Right lobe of liver (tissue), 6 donors: ENCODE data around the gene DQX1. TPM values are rescaled to one million over a fixed set of nuclear protein-coding genes. Genes with fewer than 3 reads are reported as not detected.

Experiments
- ATAC-seq, 4 donors: fragments of 200-7000 bp; cut with Tn5 transposase; one replicate each; pipeline ENCODE4 v1.9.1; 2020; ENCODE audit warnings: mild to moderate bottlenecking in 4 of 4, moderate library complexity in 4 of 4
- DNase-seq, 3 donors: peaks; one replicate each; pipeline ENCODE4 v3.0.0-alpha.2; 2020
- H3K27ac ChIP-seq, 3 donors: fragments of 200-600 bp; one replicate each; pipeline ENCODE4 v1.8.0; 2022
- H3K27me3 ChIP-seq, 2 donors: fragments of 200-600 bp; one replicate each; pipeline ENCODE4 v1.8.0; 2022
- H3K36me3 ChIP-seq, 4 donors: fragments of 200-600 bp; sonication (generic) in 1 of 4; one replicate each; pipeline versions ENCODE4 v1.5.1 to v1.8.0; 2017 to 2022; ENCODE audit warnings: control low read depth in 1 of 4
- H3K4me1 ChIP-seq, 4 donors: fragments of 200-600 bp; sonication (generic) in 1 of 4; one replicate each; pipeline versions ENCODE4 v1.5.1 to v1.8.0; 2017 to 2022; ENCODE audit warnings: control low read depth in 1 of 4
- H3K4me3 ChIP-seq, 3 donors: fragments of 200-600 bp; one replicate each; pipeline ENCODE4 v1.8.0; 2022
- H3K9me3 ChIP-seq, 4 donors: fragments of 200-600 bp; sonication (generic) in 1 of 4; one replicate each; pipeline versions ENCODE4 v1.5.1 to v1.8.0; 2017 to 2022; ENCODE audit warnings: control low read depth in 1 of 4
- POLR2A ChIP-seq: fragments of 450-650 bp; IDR thresholded peaks from one replicate; pipeline ENCODE4 v1.6.1; 2017; ENCODE audit warnings: antibody characterized with exemption, mild to moderate bottlenecking
- WGBS: methylation state at CpG from one replicate; pipeline ENCODE4 v1.1.6; 2018; ENCODE audit warnings: low coverage, low lambda C conversion rate; ENCODE audit not compliant: insufficient coverage; ENCODE audit errors: missing lambda C conversion rate; 5-methylcytosine and 5-hydroxymethylcytosine counted together
- intact Hi-C, 2 donors: fragments of 100-400 bp; cut with DNase I; formaldehyde crosslinking; loops; one replicate each; pipeline versions ENCODE4 v1.11.2 to v1.14.1; 2022
- total RNA-seq, 6 experiments: library from RNA; depleted of rRNA in 2 of 6; stranded (reverse); fragments of >200 nt in 2 of 6; fragmentation: NEBNext Ultra II Directional in 3 of 6; extraction: Animal tissue kit (Norgen Biotek cat#: 25700) in 3 of 6; gene quantifications; one replicate each; pipeline versions ENCODE4 v1.1.0 to v1.2.4, GENCODE V29; 2016 to 2023
- TF ChIP-seq, protein P1 (sequence below), 4 donors: fragments of 200-600 bp in 3 of 4; fragments of 450-650 bp in 1 of 4; IDR thresholded peaks; one replicate each; pipeline versions ENCODE4 v1.5.1 to v1.8.0; 2016 to 2022; ENCODE audit warnings: antibody characterized with exemption in 4 of 4, mild to moderate bottlenecking in 2 of 4
- donor health status: DM: no; HTN: yes; CAD: no.
- donor health status: DM: no; HTN: no; CAD: no.
- donor health status: DM: no; HTN: no; CAD: no.
- donor health status: DM: no; HTN: yes; CAD: no.
- donor health status: DM: no; HTN: yes; CAD: no.

The DQX1 gene
- total RNA-seq, 6 experiments from 2014 or later: not detected

DNA sequence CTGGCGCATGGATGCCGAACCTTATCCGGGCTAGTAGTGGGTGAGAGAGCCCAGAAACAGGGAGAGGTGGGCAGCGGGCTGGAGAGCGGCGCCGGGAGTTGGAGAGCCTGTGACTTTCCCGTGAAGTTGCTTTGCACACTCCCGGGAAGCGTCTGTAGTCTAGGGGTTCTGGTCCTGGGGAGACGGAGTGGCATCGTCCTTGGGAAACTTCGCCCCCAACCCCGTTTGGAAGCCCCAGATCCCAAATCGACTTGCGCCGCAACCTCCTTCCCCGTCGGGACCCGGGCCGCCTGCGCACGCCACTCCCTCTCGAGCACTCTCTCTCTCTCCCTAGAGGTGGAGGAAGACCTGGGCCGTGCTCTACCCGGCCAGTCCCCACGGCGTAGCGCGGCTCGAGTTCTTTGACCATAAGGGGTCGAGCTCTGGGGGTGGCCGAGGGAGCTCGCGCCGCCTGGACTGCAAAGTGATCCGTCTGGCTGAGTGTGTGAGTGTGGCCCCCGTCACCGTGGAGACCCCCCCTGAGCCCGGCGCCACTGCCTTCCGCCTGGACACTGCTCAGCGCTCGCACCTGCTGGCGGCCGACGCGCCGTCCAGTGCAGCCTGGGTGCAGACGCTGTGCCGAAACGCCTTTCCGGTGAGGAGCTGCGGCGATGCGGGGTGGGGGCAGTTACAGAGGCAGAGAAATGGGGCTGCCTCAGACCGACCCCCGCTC, 28.9 kb upstream of the DQX1 start:
- Histone ChIP-seq H3K36me3 (no peaks in the 10 kb centered on the region), H3K27me3 (no peaks in the 10 kb centered on the region), H3K4me1 (no peaks in the 10 kb centered on the region), H3K9me3 (no peaks in the 10 kb centered on the region), H3K4me3 (peak overlapping the region; percentile 59 to 78 (median 68)), H3K27ac (peak overlapping the region in 2 of 3 donors; percentile 63 to 77)
- intact Hi-C loops: no loop called here
- ATAC-seq (peak; percentile 43 to 58 (median 52)), DNase-seq (peak; percentile 52 to 73 (median 60))
- WGBS: 2% methylated on average over 13 of the region's 58 CpGs
- TF ChIP-seq, protein P1, sequence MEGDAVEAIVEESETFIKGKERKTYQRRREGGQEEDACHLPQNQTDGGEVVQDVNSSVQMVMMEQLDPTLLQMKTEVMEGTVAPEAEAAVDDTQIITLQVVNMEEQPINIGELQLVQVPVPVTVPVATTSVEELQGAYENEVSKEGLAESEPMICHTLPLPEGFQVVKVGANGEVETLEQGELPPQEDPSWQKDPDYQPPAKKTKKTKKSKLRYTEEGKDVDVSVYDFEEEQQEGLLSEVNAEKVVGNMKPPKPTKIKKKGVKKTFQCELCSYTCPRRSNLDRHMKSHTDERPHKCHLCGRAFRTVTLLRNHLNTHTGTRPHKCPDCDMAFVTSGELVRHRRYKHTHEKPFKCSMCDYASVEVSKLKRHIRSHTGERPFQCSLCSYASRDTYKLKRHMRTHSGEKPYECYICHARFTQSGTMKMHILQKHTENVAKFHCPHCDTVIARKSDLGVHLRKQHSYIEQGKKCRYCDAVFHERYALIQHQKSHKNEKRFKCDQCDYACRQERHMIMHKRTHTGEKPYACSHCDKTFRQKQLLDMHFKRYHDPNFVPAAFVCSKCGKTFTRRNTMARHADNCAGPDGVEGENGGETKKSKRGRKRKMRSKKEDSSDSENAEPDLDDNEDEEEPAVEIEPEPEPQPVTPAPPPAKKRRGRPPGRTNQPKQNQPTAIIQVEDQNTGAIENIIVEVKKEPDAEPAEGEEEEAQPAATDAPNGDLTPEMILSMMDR (IDR thresholded peaks at IDR 0.05): no peak
- no peak for TF ChIP-seq POLR2A

DNA sequence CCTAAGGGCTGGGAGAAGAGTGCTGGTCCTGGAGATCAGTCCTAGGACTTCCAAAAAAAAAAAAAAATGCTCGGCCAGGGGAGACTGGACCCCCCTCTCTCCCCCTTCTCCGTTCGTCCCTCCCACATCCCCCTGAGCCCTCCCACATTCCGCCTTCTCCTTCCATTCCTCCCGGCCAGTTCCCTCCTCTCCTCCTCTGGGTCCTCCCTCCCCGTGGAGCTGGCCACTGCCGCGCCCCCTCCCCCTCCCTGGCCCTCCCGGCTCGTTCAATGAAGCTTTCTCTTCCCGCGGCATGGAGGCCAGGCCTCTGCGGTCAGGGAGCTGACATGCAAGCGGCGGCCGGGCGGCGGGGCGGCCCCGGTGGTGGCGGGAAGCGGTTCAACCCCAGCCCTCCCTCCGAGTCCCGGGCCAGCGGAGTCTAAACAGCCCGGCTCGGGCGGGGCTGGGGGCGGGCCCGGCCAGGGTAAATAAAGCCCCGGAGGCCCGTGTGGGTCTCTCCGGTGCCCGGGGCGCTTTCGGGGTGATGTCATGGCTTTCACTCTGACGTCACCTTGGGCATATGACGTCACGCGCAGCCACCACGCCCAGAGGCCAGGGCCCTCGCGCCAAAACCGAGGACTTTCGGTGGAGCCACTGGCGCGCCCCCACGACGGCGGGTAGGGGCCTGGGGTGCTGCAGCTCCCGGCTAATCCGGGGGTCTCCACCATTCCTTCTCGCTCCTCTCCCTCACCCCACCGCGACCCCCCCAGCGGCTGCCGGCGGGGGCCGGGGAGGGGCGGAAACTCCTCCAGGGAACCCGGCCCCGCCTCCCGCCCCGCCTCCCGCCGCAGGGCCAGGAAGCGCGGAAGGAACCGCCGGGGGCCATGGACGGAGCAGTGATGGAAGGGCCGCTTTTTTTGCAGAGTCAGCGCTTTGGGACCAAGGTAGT, 28.1 kb upstream of the DQX1 start, which contains the start of the genes DOK1 and LOXL3:
TSS of gene DOK1 (plus strand) at position 829 of the 928 bp plus-strand sequence. CDS start at position 864, 35 bp downstream.
TSS of gene LOXL3 (minus strand) at position 51 of the 928 bp plus-strand sequence. CDS start 1,308 bp downstream, outside the sequence.
- peak; percentile 85 to 90 (median 89) for DNase-seq
- Histone ChIP-seq H3K36me3 (no peaks in the 10 kb centered on the region), H3K27ac (peak within 1 kb of the TSS; percentile 61 to 77 (median 63)), H3K4me3 (peak within 1 kb of the TSS; percentile 59 to 78 (median 68)), H3K4me1 (peaks cover 0 to 3% (median 1%) of the 10 kb centered on the region in 4 donors), H3K27me3 (no peaks in the 10 kb centered on the region), H3K9me3 (no peaks in the 10 kb centered on the region)
- WGBS: 2% methylated on average over 26 of the region's 73 CpGs
- ATAC-seq: peak; percentile 83 to 89 (median 87)
- intact Hi-C loops: no loop called here
- no peak for TF ChIP-seq POLR2A
- TF ChIP-seq, protein P1 (IDR thresholded peaks at IDR 0.05): no peak

DNA sequence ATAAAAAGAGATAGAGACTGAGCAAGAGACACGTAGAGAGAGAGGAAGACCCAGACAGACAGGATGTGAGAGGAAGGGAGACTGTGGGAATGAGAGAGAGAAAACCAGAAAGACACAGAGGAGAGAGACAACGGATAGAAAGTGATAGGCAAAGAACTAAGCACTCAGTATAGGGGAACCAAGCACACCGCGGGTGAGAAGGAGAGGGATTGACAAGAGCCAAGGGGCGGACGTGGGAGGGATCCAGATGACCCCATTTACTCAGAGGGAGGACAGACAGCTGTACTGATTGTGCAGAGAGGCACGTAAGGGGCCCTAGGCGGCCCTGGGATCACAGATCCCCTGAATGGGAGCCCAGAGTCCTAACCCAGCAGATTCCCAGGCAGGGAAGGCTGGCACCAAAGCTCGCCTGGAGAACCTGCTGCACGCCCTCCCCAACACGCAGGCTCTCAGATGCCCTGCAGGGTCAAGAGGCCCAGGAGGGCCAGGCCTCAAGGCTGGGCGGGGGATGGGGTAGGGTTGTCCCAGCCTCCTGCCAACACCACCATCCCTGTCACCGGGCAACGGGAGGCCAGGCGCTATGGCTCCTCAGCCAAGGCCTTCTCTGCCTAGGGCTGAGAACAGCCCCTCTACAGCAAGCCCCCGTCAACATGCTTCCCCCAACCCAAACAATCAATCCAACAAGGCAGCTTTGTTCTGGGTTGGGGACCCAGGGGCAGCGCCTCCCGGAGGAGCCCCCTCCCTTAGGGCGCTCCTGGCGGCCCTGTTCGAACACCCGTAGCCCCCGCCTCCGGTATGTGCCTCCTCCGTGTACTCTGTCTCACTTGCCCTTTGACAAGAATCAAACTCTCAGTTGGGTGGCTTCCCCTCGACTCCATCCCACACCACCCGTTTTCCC, 27.1 kb upstream of the DQX1 start:
- no peak for DNase-seq
- Histone ChIP-seq H3K36me3 (no peaks in the 10 kb centered on the region), H3K27me3 (no peaks in the 10 kb centered on the region), H3K4me3 (peak overlapping the region; percentile 59 to 78 (median 68)), H3K4me1 (peaks cover 0 to 9% (median 3%) of the 10 kb centered on the region in 4 donors), H3K27ac (no peak overlapping the region), H3K9me3 (no peaks in the 10 kb centered on the region)
- intact Hi-C loops: no loop called here
- WGBS: 41% methylated on average over 9 of the region's 27 CpGs
- ATAC-seq: no peak
- TF ChIP-seq, protein P1 (IDR thresholded peaks at IDR 0.05): no peak
- TF ChIP-seq POLR2A: no peak
